ENCODE data around the gene CCDC112.

Gene CCDC112

DNA sequence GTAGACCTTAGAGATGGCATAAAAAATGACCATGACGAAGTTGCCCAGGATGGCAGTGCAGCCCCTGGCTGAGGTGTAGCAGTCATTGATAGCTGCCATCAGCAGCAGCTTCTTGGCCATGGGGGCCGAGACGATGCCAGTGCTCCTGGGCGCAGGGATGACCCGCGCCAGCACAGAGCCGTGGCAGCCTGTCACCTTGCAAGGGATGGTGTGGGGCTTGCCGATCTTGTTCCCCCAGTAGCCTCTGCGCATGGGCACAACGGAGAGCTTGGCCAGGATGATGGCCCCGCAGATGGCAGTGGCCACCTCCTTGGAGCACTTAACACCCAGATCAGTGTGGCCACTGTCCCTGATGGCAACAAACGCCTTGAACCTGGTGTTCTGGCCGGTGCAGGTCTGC, 31.7 kb downstream of the CCDC112 start:
- no peaks in the 10 kb centered on the region for H4K20me1 ChIP-seq (ENCODE audit: insufficient read depth)
- no peak overlapping the region for H3K4me2 ChIP-seq
- no peak for TF ChIP-seq CTCF (conservative IDR thresholded peaks at IDR 0.05; ENCODE audit: low read depth, low read length)
- H3K27ac ChIP-seq: no peak overlapping the region
- H3K79me2 ChIP-seq (ENCODE audit: insufficient read depth, low read depth): peaks cover 26% of the 10 kb centered on the region
- no peak overlapping the region for H3K9ac ChIP-seq
- H3K36me3 ChIP-seq (ENCODE audit: insufficient read depth): no peaks in the 10 kb centered on the region
- H3K27me3 ChIP-seq (ENCODE audit: insufficient read depth, low read depth): no peaks in the 10 kb centered on the region
- peaks cover 10% of the 10 kb centered on the region for H3K4me1 ChIP-seq (ENCODE audit: low read depth, poor library complexity, severe bottlenecking)
- no peak overlapping the region for H2AFZ ChIP-seq (ENCODE audit: low read depth)
- no peak overlapping the region for H3K4me3 ChIP-seq (IDR thresholded peaks at IDR 0.05; ENCODE audit: insufficient read depth, low read depth, low read length)

- Histone ChIP-seq H3K4me3 (IDR thresholded peaks at IDR 0.05; ENCODE audit: insufficient read depth, low read depth, low read length) (no peak overlapping the region), H3K36me3 (ENCODE audit: insufficient read depth) (no peaks in the 10 kb centered on the region), H3K4me1 (ENCODE audit: low read depth, poor library complexity, severe bottlenecking) (peaks cover 10% of the 10 kb centered on the region), H4K20me1 (ENCODE audit: insufficient read depth) (no peaks in the 10 kb centered on the region), H3K9ac (peak overlapping the region; percentile 95; the same call in 1 of the 2 replicates), H3K79me2 (ENCODE audit: insufficient read depth, low read depth) (peaks cover 38% of the 10 kb centered on the region), H3K4me2 (peak overlapping the region; percentile 65), H3K27me3 (ENCODE audit: insufficient read depth, low read depth) (no peaks in the 10 kb centered on the region), H2AFZ (ENCODE audit: low read depth) (peak overlapping the region; percentile 95), H3K27ac (peak overlapping the region; percentile 78)
- TF ChIP-seq CTCF (conservative IDR thresholded peaks at IDR 0.05; ENCODE audit: low read depth, low read length): no peak
These were observed 33.4 kb downstream of the CCDC112 start for GRCh38 chr5:115263078-115263380.

DNA sequence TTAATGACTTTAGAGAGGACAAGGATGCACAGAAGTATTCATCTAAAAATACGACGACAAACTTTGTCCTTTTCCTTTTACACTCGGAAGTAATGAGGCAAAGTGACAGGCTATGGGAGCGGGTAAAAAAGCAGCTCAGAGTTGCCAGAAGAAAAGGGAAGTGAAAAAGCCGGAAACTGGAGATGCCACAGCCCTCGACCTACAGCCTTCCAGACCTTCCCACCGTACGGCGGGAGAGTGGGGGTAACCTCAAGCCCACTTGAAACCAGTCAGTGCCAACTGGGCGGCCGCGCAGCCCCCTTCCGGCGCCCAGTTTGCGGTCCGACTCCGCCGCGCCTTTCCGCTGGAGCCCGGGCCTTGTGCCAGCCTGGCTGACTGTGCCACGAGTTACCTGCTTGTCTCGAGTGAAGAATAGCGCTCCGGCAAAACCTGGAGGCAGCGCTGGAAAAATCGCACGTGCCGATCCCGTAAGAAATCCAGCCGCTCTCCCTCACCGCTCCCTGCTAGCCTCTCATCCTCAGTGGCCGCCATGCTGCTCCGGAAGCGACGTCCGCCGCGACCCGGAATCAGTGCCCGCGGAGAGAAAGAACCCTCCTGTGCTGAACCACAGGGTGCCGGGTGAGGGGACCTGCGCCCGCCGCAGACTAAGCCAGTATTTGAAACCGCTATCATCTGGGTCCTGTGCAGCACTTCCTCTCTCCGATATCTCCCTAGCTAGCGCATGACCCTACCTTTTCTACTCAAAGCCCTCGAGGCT, 34.0 kb downstream of the CCDC112 start, which contains the start of gene PGGT1B:
TSS of gene PGGT1B (minus strand) at position 557 of the 757 bp plus-strand sequence. CDS start at position 531, 26 bp downstream.
- H4K20me1 ChIP-seq (ENCODE audit: insufficient read depth): no peaks in the 10 kb centered on the region
- no peak for TF ChIP-seq CTCF (conservative IDR thresholded peaks at IDR 0.05; ENCODE audit: low read depth, low read length)
- peak within 1 kb of the TSS; percentile 95 for H3K9ac ChIP-seq
- no peak within 1 kb of the TSS for H3K4me3 ChIP-seq (IDR thresholded peaks at IDR 0.05; ENCODE audit: insufficient read depth, low read depth, low read length)
- H3K4me1 ChIP-seq (ENCODE audit: low read depth, poor library complexity, severe bottlenecking): peaks cover 10% of the 10 kb centered on the region
- H2AFZ ChIP-seq (ENCODE audit: low read depth): peak within 1 kb of the TSS; percentile 95
- no peaks in the 10 kb centered on the region for H3K36me3 ChIP-seq (ENCODE audit: insufficient read depth)
- H3K4me2 ChIP-seq: peak within 1 kb of the TSS; percentile 65
- peak within 1 kb of the TSS; percentile 78 for H3K27ac ChIP-seq
- no peaks in the 10 kb centered on the region for H3K27me3 ChIP-seq (ENCODE audit: insufficient read depth, low read depth)
- peaks cover 38% of the 10 kb centered on the region for H3K79me2 ChIP-seq (ENCODE audit: insufficient read depth, low read depth)

GRCh38 chr5:115262011-115262320, 34.5 kb downstream of the CCDC112 start:
- Histone ChIP-seq H3K9ac (peak overlapping the region; percentile 95; the same call in 1 of the 2 replicates), H3K4me1 (ENCODE audit: low read depth, poor library complexity, severe bottlenecking) (peaks cover 10% of the 10 kb centered on the region), H2AFZ (ENCODE audit: low read depth) (peak overlapping the region; percentile 95), H3K36me3 (ENCODE audit: insufficient read depth) (no peaks in the 10 kb centered on the region), H3K4me2 (peak overlapping the region; percentile 65), H3K4me3 (IDR thresholded peaks at IDR 0.05; ENCODE audit: insufficient read depth, low read depth, low read length) (no peak overlapping the region), H3K27ac (peak overlapping the region; percentile 78), H3K79me2 (ENCODE audit: insufficient read depth, low read depth) (peaks cover 39% of the 10 kb centered on the region), H3K27me3 (ENCODE audit: insufficient read depth, low read depth) (no peaks in the 10 kb centered on the region), H4K20me1 (ENCODE audit: insufficient read depth) (no peaks in the 10 kb centered on the region)
- no peak for TF ChIP-seq CTCF (conservative IDR thresholded peaks at IDR 0.05; ENCODE audit: low read depth, low read length)

Measured in KMS-11 (cell line).